Lower leg skin (tissue), 3 donors: Measurements from ENCODE around the gene LRGUK.

ENCODE experiments used
- CTCF ChIP-seq, 3 donors: fragments of 450-650 bp; IDR thresholded peaks; one replicate each; pipeline ENCODE4 v1.5.1; 2016; ENCODE audit warnings: antibody characterized with exemption in 3 of 3, mild to moderate bottlenecking in 3 of 3, moderate library complexity in 2 of 3
- POLR2A ChIP-seq, 2 donors: fragments of 450-650 bp; IDR thresholded peaks; one replicate each; pipeline ENCODE4 v1.6.1; 2016 to 2017; ENCODE audit warnings: antibody characterized with exemption in 2 of 2, mild to moderate bottlenecking in 1 of 2, moderate library complexity in 1 of 2

DNA sequence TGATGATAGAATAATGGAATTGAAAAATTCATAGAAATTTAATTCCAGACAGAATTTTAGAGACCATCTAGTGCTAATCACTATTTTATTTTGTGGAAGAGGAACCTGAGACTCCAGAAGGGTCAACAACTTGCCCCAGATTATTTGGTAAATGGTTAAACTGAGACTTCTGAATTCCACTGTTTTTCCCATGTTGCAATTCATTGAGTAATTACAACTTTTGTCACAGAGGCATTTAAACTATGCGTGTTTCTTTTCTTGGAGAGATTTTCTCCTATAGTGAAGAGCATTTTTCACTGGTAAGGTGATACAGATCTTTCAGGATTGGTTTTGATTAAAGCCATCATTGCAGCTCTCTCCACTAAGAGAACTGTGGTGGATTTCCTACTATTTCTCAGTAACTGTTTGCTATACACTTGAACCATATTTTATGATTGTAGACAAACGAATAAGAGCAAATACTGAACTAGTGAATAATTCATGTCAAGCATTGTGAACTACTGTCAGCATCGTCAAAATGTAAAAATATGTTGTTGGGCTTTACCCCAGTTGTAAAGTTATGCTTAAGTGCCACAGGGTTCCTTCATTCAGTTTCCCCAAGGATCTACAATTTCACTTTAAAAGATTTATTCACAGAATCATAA, 26.5 kb downstream of the LRGUK start:
- no peak for TF ChIP-seq CTCF (IDR thresholded peaks at IDR 0.05)
- no peak for TF ChIP-seq POLR2A (IDR thresholded peaks at IDR 0.05)
